Tibial nerve (tissue), 4 donors: ENCODE data around the gene COL25A1. TPM values are rescaled to one million over a fixed set of nuclear protein-coding genes. Genes with fewer than 3 reads are reported as not detected.

ENCODE experiments used
- DNase-seq, 2 donors: peaks; one replicate each; pipeline ENCODE4 v3.0.0-alpha.2; 2019; ENCODE audit warnings: low spot score in 2 of 2
- H3K27ac ChIP-seq, 4 donors: fragments of 200-600 bp; sonication (generic) in 3 of 4; one replicate each; pipeline ENCODE4 v1.5.1; 2017 to 2019; ENCODE audit warnings: mild to moderate bottlenecking in 1 of 4
- H3K27me3 ChIP-seq, 2 donors: fragments of 200-600 bp; sonication (generic) in 1 of 2; one replicate each; pipeline versions ENCODE4 v1.5.1 to v1.6.0; 2017 to 2019
- H3K36me3 ChIP-seq, 3 donors: fragments of 200-600 bp; sonication (generic); one replicate each; pipeline ENCODE4 v1.5.1; 2018 to 2019
- H3K4me1 ChIP-seq, 4 donors: fragments of 200-600 bp; sonication (generic) in 3 of 4; one replicate each; pipeline ENCODE4 v1.5.1; 2017 to 2019
- H3K4me3 ChIP-seq, 4 donors: fragments of 200-600 bp; sonication (generic) in 3 of 4; one replicate each; pipeline ENCODE4 v1.5.1; 2017 to 2019; ENCODE audit warnings: mild to moderate bottlenecking in 1 of 4, moderate library complexity in 1 of 4
- H3K9me3 ChIP-seq, 4 donors: fragments of 200-600 bp; sonication (generic) in 3 of 4; one replicate each; pipeline ENCODE4 v1.5.1; 2017 to 2019
- CTCF ChIP-seq, 5 experiments: fragments of 200-600 bp in 3 of 5; fragments of 450-650 bp in 2 of 5; sonication (generic) in 3 of 5; IDR thresholded peaks; one replicate each; pipeline ENCODE4 v1.5.1; 2016 to 2019; ENCODE audit warnings: antibody characterized with exemption in 5 of 5, mild to moderate bottlenecking in 3 of 5, moderate library complexity in 2 of 5
- EP300 ChIP-seq, 2 donors: sonication (generic); formaldehyde crosslinking; IDR thresholded peaks; one replicate each; pipeline ENCODE4 v1.6.1; 2017; ENCODE audit warnings: antibody characterized with exemption in 2 of 2, mild to moderate bottlenecking in 1 of 2
- POLR2A ChIP-seq, 2 donors: fragments of 450-650 bp; IDR thresholded peaks; one replicate each; pipeline ENCODE4 v1.6.1; 2017; ENCODE audit warnings: antibody characterized with exemption in 2 of 2, mild to moderate bottlenecking in 2 of 2, moderate library complexity in 2 of 2
- WGBS, 2 donors: methylation state at CpG; one replicate each; pipeline ENCODE4 v1.1.5; 2018; 5-methylcytosine and 5-hydroxymethylcytosine counted together
- total RNA-seq, 4 donors: library from RNA; depleted of rRNA; stranded (reverse); fragments of >200 nt; gene quantifications; one replicate each; pipeline ENCODE4 v1.1.0, GENCODE V29; 2016

Gene COL25A1
- total RNA-seq, 4 donors from 2014 or later, result 1.5 to 4.1 (median 2.3) TPM

GRCh38 chr4:108811486-108811885 is 491.0 kb downstream of the COL25A1 start:
- Histone ChIP-seq H3K27ac (no peak overlapping the region), H3K4me1 (no peaks in the 10 kb centered on the region), H3K9me3 (no peaks in the 10 kb centered on the region), H3K4me3 (no peak overlapping the region), H3K27me3 (no peaks in the 10 kb centered on the region), H3K36me3 (no peaks in the 10 kb centered on the region)
- DNase-seq, result no peak
- WGBS, 2 donors, result 78% methylated on average over 1 of the region's 1 CpG
- TF ChIP-seq POLR2A (IDR thresholded peaks at IDR 0.05), result no peak
- no peak for TF ChIP-seq EP300 (IDR thresholded peaks at IDR 0.05)
- TF ChIP-seq CTCF (IDR thresholded peaks at IDR 0.05), result no peak

- Histone ChIP-seq H3K9me3 (no peaks in the 10 kb centered on the region), H3K36me3 (no peaks in the 10 kb centered on the region), H3K27me3 (no peaks in the 10 kb centered on the region), H3K4me1 (no peaks in the 10 kb centered on the region), H3K27ac (no peak overlapping the region), H3K4me3 (no peak overlapping the region)
- 88% methylated on average over 1 of the region's 1 CpG for WGBS, 2 donors
- no peak for TF ChIP-seq CTCF (IDR thresholded peaks at IDR 0.05)
- TF ChIP-seq POLR2A (IDR thresholded peaks at IDR 0.05), result no peak
- TF ChIP-seq EP300 (IDR thresholded peaks at IDR 0.05), result no peak
- no peak for DNase-seq
These were observed 492.4 kb downstream of the COL25A1 start for GRCh38 chr4:108810087-108810486.

- no peaks in the 10 kb centered on the region for H3K27me3 ChIP-seq
- TF ChIP-seq CTCF (IDR thresholded peaks at IDR 0.05), result no peak
- TF ChIP-seq EP300 (IDR thresholded peaks at IDR 0.05), result no peak
- no peak for TF ChIP-seq POLR2A (IDR thresholded peaks at IDR 0.05)
- no peak overlapping the region for H3K4me3 ChIP-seq
- H3K36me3 ChIP-seq, result no peaks in the 10 kb centered on the region
- H3K27ac ChIP-seq, result no peak overlapping the region
- DNase-seq, result no peak
- H3K9me3 ChIP-seq, result no peaks in the 10 kb centered on the region
- H3K4me1 ChIP-seq, result no peaks in the 10 kb centered on the region
- 77 to 87% methylated on average over 5 of the region's 5 CpGs for WGBS, 2 donors
These were observed 497.7 kb downstream of the COL25A1 start for GRCh38 chr4:108804648-108805273.

- no peak for DNase-seq
- H3K27me3 ChIP-seq, result no peaks in the 10 kb centered on the region
- TF ChIP-seq EP300 (IDR thresholded peaks at IDR 0.05), result no peak
- no peak for TF ChIP-seq CTCF (IDR thresholded peaks at IDR 0.05)
- no peak for TF ChIP-seq POLR2A (IDR thresholded peaks at IDR 0.05)
- no peak overlapping the region for H3K4me3 ChIP-seq
- H3K4me1 ChIP-seq, result peaks cover 0 to 10% (median 0%) of the 10 kb centered on the region in 4 donors
- no peak overlapping the region for H3K27ac ChIP-seq
- H3K36me3 ChIP-seq, result no peaks in the 10 kb centered on the region
- H3K9me3 ChIP-seq, result no peaks in the 10 kb centered on the region
- WGBS, 2 donors, result 66 to 81% methylated on average over 5 of the region's 5 CpGs
These were observed 503.2 kb downstream of the COL25A1 start for GRCh38 chr4:108799306-108799705.

GRCh38 chr4:108796173-108796572 is 506.3 kb downstream of the COL25A1 start:
- TF ChIP-seq EP300 (IDR thresholded peaks at IDR 0.05) (no peak), POLR2A (IDR thresholded peaks at IDR 0.05) (no peak), CTCF (IDR thresholded peaks at IDR 0.05) (no peak)
- H3K27me3 ChIP-seq, result no peaks in the 10 kb centered on the region
- H3K9me3 ChIP-seq, result no peaks in the 10 kb centered on the region
- 52 to 56% methylated on average over 3 of the region's 3 CpGs for WGBS, 2 donors
- no peak for DNase-seq
- H3K4me3 ChIP-seq, result no peak overlapping the region
- peak overlapping the region in 1 of 4 donors; percentile 11 for H3K27ac ChIP-seq
- H3K4me1 ChIP-seq, result peaks cover 0 to 15% (median 0%) of the 10 kb centered on the region in 4 donors
- no peaks in the 10 kb centered on the region for H3K36me3 ChIP-seq
